Measurements from ENCODE around the gene PAX2.

Gene PAX2

GRCh38 chr10:100784126-100784525 lies 38.7 kb downstream of the PAX2 start:
- H3K27ac ChIP-seq (ENCODE audit: low read depth, low read length), result no peak overlapping the region
- peaks cover 20% of the 10 kb centered on the region for H3K4me1 ChIP-seq (ENCODE audit: insufficient read depth, low read length)
- no peaks in the 10 kb centered on the region for H3K9me3 ChIP-seq (ENCODE audit: insufficient read depth, low read depth, low read length)
- H3K9ac ChIP-seq (ENCODE audit: low read depth, low read length), result no peak overlapping the region
- H3K36me3 ChIP-seq (ENCODE audit: insufficient read depth, low read length), result no peaks in the 10 kb centered on the region
- 86% methylated on average over 3 of the region's 3 CpGs for WGBS
- peaks cover 22% of the 10 kb centered on the region; the same call in 1 of the 2 replicates for H3K27me3 ChIP-seq (ENCODE audit: insufficient read depth, low read length)
- no peak overlapping the region for H3K4me3 ChIP-seq (ENCODE audit: low read length)

GRCh38 chr10:100786591-100786990 lies 41.2 kb downstream of the PAX2 start:
- WGBS, result 92% methylated on average over 6 of the region's 6 CpGs
- Histone ChIP-seq H3K9ac (ENCODE audit: low read depth, low read length) (no peak overlapping the region), H3K27ac (ENCODE audit: low read depth, low read length) (no peak overlapping the region)

GRCh38 chr10:100788002-100788903 lies 42.9 kb downstream of the PAX2 start:
- H3K36me3 ChIP-seq (ENCODE audit: insufficient read depth, low read length), result no peaks in the 10 kb centered on the region
- no peak overlapping the region for H3K9ac ChIP-seq (ENCODE audit: low read depth, low read length)
- H3K4me3 ChIP-seq (ENCODE audit: low read length), result no peak overlapping the region
- 47% methylated on average over 18 of the region's 18 CpGs for WGBS
- no peak overlapping the region for H3K27ac ChIP-seq (ENCODE audit: low read depth, low read length)
- H3K4me1 ChIP-seq (ENCODE audit: insufficient read depth, low read length), result peaks cover 36% of the 10 kb centered on the region
- no peaks in the 10 kb centered on the region for H3K9me3 ChIP-seq (ENCODE audit: insufficient read depth, low read depth, low read length)
- peaks cover 18% of the 10 kb centered on the region for H3K27me3 ChIP-seq (ENCODE audit: insufficient read depth, low read length)

More at GRCh38 chr10:100786591-100786990, 41.2 kb downstream of the PAX2 start:
- Histone ChIP-seq H3K4me1 (ENCODE audit: insufficient read depth, low read length) (peaks cover 27% of the 10 kb centered on the region), H3K36me3 (ENCODE audit: insufficient read depth, low read length) (no peaks in the 10 kb centered on the region), H3K4me3 (ENCODE audit: low read length) (no peak overlapping the region), H3K27me3 (ENCODE audit: insufficient read depth, low read length) (peaks cover 17% of the 10 kb centered on the region), H3K9me3 (ENCODE audit: insufficient read depth, low read depth, low read length) (no peaks in the 10 kb centered on the region)

GRCh38 chr10:100790761-100791208 lies 45.4 kb downstream of the PAX2 start:
- WGBS, result 65% methylated on average over 7 of the region's 7 CpGs
- Histone ChIP-seq H3K27ac (ENCODE audit: low read depth, low read length) (no peak overlapping the region), H3K9ac (ENCODE audit: low read depth, low read length) (no peak overlapping the region), H3K9me3 (ENCODE audit: insufficient read depth, low read depth, low read length) (no peaks in the 10 kb centered on the region), H3K4me1 (ENCODE audit: insufficient read depth, low read length) (peaks cover 41% of the 10 kb centered on the region), H3K27me3 (ENCODE audit: insufficient read depth, low read length) (peaks cover 12% of the 10 kb centered on the region), H3K4me3 (ENCODE audit: low read length) (no peak overlapping the region), H3K36me3 (ENCODE audit: insufficient read depth, low read length) (no peaks in the 10 kb centered on the region)

GRCh38 chr10:100791369-100792058 lies 46.1 kb downstream of the PAX2 start:
- peaks cover 11% of the 10 kb centered on the region for H3K27me3 ChIP-seq (ENCODE audit: insufficient read depth, low read length)
- H3K27ac ChIP-seq (ENCODE audit: low read depth, low read length), result no peak overlapping the region
- H3K9me3 ChIP-seq (ENCODE audit: insufficient read depth, low read depth, low read length), result no peaks in the 10 kb centered on the region
- H3K4me1 ChIP-seq (ENCODE audit: insufficient read depth, low read length), result peaks cover 41% of the 10 kb centered on the region
- H3K4me3 ChIP-seq (ENCODE audit: low read length), result no peak overlapping the region
- WGBS, result 89% methylated on average over 7 of the region's 8 CpGs
- H3K36me3 ChIP-seq (ENCODE audit: insufficient read depth, low read length), result no peaks in the 10 kb centered on the region
- H3K9ac ChIP-seq (ENCODE audit: low read depth, low read length), result no peak overlapping the region

GRCh38 chr10:100792574-100792973 lies 47.2 kb downstream of the PAX2 start:
- no peaks in the 10 kb centered on the region for H3K36me3 ChIP-seq (ENCODE audit: insufficient read depth, low read length)
- H3K9ac ChIP-seq (ENCODE audit: low read depth, low read length), result no peak overlapping the region
- WGBS, result 64% methylated on average over 8 of the region's 8 CpGs
- no peaks in the 10 kb centered on the region for H3K9me3 ChIP-seq (ENCODE audit: insufficient read depth, low read depth, low read length)
- no peak overlapping the region for H3K27ac ChIP-seq (ENCODE audit: low read depth, low read length)
- H3K4me1 ChIP-seq (ENCODE audit: insufficient read depth, low read length), result peaks cover 33% of the 10 kb centered on the region
- H3K27me3 ChIP-seq (ENCODE audit: insufficient read depth, low read length), result peaks cover 15% of the 10 kb centered on the region; the same call in 1 of the 2 replicates
- H3K4me3 ChIP-seq (ENCODE audit: low read length), result no peak overlapping the region

- Histone ChIP-seq H3K9ac (ENCODE audit: low read depth, low read length) (no peak overlapping the region), H3K9me3 (ENCODE audit: insufficient read depth, low read depth, low read length) (no peaks in the 10 kb centered on the region), H3K4me3 (ENCODE audit: low read length) (no peak overlapping the region), H3K36me3 (ENCODE audit: insufficient read depth, low read length) (no peaks in the 10 kb centered on the region), H3K27ac (ENCODE audit: low read depth, low read length) (no peak overlapping the region), H3K27me3 (ENCODE audit: insufficient read depth, low read length) (peaks cover 15% of the 10 kb centered on the region; the same call in 1 of the 2 replicates), H3K4me1 (ENCODE audit: insufficient read depth, low read length) (peaks cover 28% of the 10 kb centered on the region)
- WGBS, result 49% methylated on average over 7 of the region's 7 CpGs
Measured at GRCh38 chr10:100793055-100793454, 47.7 kb downstream of the PAX2 start.

GRCh38 chr10:100799881-100800280 lies 54.5 kb downstream of the PAX2 start:
- peaks cover 41% of the 10 kb centered on the region for H3K27me3 ChIP-seq (ENCODE audit: insufficient read depth, low read length)
- H3K4me3 ChIP-seq (ENCODE audit: low read length), result no peak overlapping the region
- WGBS, result 94% methylated on average over 6 of the region's 7 CpGs
- no peak overlapping the region for H3K9ac ChIP-seq (ENCODE audit: low read depth, low read length)
- H3K27ac ChIP-seq (ENCODE audit: low read depth, low read length), result no peak overlapping the region
- no peaks in the 10 kb centered on the region for H3K36me3 ChIP-seq (ENCODE audit: insufficient read depth, low read length)
- no peaks in the 10 kb centered on the region for H3K9me3 ChIP-seq (ENCODE audit: insufficient read depth, low read depth, low read length)
- H3K4me1 ChIP-seq (ENCODE audit: insufficient read depth, low read length), result peaks cover 22% of the 10 kb centered on the region; the same call in 1 of the 2 replicates

- H3K9ac ChIP-seq (ENCODE audit: low read depth, low read length), result no peak overlapping the region
- no peak overlapping the region for H3K4me3 ChIP-seq (ENCODE audit: low read length)
- H3K9me3 ChIP-seq (ENCODE audit: insufficient read depth, low read depth, low read length), result no peaks in the 10 kb centered on the region
- WGBS, result 88% methylated on average over 4 of the region's 4 CpGs
- H3K4me1 ChIP-seq (ENCODE audit: insufficient read depth, low read length), result peaks cover 22% of the 10 kb centered on the region; the same call in 1 of the 2 replicates
- H3K27ac ChIP-seq (ENCODE audit: low read depth, low read length), result no peak overlapping the region
- H3K36me3 ChIP-seq (ENCODE audit: insufficient read depth, low read length), result no peaks in the 10 kb centered on the region
- H3K27me3 ChIP-seq (ENCODE audit: insufficient read depth, low read length), result peaks cover 49% of the 10 kb centered on the region
Measured at GRCh38 chr10:100800931-100801330, 55.5 kb downstream of the PAX2 start.

GRCh38 chr10:100802196-100802595 lies 56.8 kb downstream of the PAX2 start:
- H3K9me3 ChIP-seq (ENCODE audit: insufficient read depth, low read depth, low read length), result no peaks in the 10 kb centered on the region
- WGBS, result 70% methylated on average over 2 of the region's 2 CpGs
- H3K9ac ChIP-seq (ENCODE audit: low read depth, low read length), result no peak overlapping the region
- peaks cover 54% of the 10 kb centered on the region for H3K27me3 ChIP-seq (ENCODE audit: insufficient read depth, low read length)
- H3K4me1 ChIP-seq (ENCODE audit: insufficient read depth, low read length), result peaks cover 22% of the 10 kb centered on the region; the same call in 1 of the 2 replicates
- no peak overlapping the region for H3K4me3 ChIP-seq (ENCODE audit: low read length)
- no peaks in the 10 kb centered on the region for H3K36me3 ChIP-seq (ENCODE audit: insufficient read depth, low read length)
- no peak overlapping the region for H3K27ac ChIP-seq (ENCODE audit: low read depth, low read length)

- no peak overlapping the region for H3K27ac ChIP-seq (ENCODE audit: low read depth, low read length)
- no peak overlapping the region for H3K4me3 ChIP-seq (ENCODE audit: low read length)
- H3K9me3 ChIP-seq (ENCODE audit: insufficient read depth, low read depth, low read length), result no peaks in the 10 kb centered on the region
- peaks cover 51% of the 10 kb centered on the region for H3K27me3 ChIP-seq (ENCODE audit: insufficient read depth, low read length)
- H3K4me1 ChIP-seq (ENCODE audit: insufficient read depth, low read length), result peaks cover 22% of the 10 kb centered on the region; the same call in 1 of the 2 replicates
- H3K36me3 ChIP-seq (ENCODE audit: insufficient read depth, low read length), result no peaks in the 10 kb centered on the region
- H3K9ac ChIP-seq (ENCODE audit: low read depth, low read length), result no peak overlapping the region
- whole genome bisulfite sequencing, result 67% methylated on average over 10 of the region's 10 CpGs
Measured at GRCh38 chr10:100802607-100803006, 57.2 kb downstream of the PAX2 start.
